GM19328 (cell line): ENCODE data around the gene SCAP.

Experiments used
- ATAC-seq: cut with Tn5 transposase; IDR thresholded peaks from one replicate; pipeline ENCODE4 v1.9.1; 2021; ENCODE audit warnings: mild to moderate bottlenecking, moderate library complexity; ENCODE audit not compliant: unreplicated experiment

The SCAP gene

DNA sequence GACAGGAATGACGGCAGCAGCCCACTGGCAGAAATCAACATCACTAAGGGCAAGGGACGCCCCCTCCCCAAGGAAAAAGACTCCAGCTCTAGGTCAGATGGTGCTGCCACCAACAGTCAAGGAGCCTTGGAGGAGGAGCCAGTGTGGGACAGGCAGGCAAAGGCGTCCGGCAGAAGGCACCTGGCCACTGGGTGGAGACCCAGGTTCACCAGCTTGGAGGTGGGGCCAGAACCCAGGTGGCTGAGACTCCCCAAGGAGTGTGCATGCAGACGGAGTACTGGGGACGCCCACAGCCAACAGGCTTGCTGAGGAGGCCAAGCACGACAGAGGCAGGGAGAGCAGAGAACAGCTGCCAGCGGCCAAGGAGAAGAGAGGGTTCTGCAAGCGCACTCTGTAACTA is 59.7 kb downstream of the SCAP start:
- ATAC-seq = no peak

DNA sequence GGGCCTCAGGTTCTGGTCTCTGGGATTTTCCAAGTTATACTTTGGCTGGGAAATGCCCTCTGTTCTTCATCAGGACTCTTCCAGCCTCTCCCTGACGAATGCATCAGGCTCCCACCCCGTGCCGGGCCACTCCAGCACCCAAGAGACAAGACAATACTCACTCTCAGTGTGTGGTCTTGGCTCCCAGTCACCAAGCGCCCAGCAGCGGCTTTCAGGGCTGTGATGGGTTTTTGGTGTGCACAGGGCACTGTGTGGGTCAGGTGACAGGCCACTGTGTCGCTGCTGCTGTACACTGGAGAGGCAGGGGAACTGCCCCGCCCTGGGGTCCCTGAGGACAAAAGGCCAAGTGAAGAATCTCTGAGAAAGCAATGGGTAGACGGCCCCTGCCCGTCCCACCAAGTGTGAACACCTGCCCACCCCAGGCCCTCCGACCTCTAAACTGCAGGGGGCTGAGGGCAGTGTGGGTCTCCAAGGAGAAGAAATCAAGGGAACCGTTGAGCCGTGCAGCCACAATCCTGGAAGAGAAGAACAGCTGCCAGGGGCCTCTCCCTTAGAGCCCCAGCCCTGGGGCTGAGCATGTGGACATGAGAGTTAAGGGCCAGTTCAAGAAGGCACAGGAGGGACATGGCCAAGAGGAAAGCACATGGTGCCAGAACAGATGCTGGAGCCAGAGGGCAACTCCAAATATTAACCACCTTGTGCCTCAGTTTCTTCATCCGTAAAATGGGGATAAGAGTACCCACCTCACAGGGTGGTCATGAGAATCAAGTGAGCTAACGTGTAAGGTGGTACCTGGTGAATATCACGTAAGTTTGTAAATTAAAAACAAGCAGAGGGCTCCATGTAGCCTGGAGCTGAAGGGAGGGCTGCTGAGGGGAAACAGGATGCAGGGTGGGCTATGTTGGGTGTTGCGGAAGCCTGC is 60.8 kb downstream of the SCAP start:
- ATAC-seq = no peak

DNA sequence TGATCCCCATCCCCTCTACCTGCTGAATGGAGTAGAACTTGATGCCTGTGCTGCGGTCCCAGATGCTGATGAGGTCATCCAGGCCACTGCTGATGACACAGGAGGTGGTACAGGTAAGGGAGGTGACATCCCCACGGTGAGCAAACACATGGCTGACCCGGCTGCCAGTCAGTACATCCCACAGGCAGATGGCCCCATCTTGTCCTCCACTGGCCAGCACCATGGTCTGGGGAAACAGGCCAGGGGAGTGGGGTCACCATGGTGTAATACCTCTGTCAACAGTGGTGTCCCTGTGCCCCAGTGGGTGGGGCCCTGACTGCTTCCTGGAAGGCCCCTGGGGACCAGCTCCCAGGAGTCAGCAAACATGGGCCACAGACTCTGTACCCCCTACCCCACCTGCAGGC is 61.6 kb downstream of the SCAP start:
- no peak for ATAC-seq

DNA sequence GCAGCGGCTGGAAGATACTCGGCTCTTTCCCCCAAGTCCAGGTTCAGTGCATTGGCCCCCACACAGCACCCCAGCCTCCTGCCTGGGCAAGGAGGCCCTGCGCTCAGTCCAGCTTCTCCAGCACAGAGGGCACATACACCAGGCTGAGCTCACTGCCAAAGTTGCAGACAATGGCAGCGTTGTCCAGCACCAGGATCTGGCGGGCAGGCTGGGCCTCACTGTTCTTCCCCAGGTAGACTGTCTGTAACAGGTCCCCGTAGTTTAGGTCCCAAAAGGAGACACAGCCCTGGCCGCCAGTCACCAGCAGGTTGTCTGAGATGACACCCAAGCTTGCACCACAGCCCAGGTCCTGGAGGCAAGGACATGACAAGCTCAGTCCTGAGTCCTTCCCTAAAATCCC is 62.0 kb downstream of the SCAP start:
- ATAC-seq = no peak

DNA sequence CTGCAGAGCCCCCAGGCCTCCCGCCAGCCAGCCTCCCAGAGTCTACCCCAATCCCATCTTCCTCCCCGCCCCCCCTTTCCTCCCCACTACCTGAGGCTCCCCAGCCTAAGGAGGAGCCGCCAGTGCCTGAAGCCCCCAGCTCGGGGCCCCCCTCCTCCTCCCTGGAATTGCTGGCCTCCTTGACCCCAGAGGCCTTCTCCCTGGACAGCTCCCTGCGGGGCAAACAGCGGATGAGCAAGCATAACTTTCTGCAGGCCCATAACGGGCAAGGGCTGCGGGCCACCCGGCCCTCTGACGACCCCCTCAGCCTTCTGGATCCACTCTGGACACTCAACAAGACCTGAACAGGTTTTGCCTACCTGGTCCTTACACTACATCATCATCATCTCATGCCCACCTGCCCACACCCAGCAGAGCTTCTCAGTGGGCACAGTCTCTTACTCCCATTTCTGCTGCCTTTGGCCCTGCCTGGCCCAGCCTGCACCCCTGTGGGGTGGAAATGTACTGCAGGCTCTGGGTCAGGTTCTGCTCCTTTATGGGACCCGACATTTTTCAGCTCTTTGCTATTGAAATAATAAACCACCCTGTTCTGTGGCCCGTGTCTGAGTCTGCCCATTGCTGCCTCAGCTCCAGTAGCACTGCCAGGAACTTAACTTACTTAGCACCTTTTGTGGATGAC is 62.8 kb downstream of the SCAP start:
- ATAC-seq = no peak

DNA sequence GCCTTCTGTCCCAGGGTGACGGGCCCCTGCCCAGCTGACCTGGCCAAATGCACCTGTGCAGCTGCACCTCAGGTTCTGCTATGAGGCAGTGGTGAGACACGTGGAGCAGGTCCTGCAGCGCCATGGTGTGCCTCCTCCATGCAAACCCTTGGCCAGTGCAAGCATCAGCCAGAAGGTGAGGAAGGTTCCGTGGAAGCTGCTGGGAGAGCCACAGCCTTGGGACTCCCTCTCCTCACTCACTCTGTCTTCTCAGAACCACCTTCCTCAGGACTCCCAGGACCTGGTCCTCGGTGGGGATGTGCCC is 63.3 kb downstream of the SCAP start:
- ATAC-seq = no peak

DNA sequence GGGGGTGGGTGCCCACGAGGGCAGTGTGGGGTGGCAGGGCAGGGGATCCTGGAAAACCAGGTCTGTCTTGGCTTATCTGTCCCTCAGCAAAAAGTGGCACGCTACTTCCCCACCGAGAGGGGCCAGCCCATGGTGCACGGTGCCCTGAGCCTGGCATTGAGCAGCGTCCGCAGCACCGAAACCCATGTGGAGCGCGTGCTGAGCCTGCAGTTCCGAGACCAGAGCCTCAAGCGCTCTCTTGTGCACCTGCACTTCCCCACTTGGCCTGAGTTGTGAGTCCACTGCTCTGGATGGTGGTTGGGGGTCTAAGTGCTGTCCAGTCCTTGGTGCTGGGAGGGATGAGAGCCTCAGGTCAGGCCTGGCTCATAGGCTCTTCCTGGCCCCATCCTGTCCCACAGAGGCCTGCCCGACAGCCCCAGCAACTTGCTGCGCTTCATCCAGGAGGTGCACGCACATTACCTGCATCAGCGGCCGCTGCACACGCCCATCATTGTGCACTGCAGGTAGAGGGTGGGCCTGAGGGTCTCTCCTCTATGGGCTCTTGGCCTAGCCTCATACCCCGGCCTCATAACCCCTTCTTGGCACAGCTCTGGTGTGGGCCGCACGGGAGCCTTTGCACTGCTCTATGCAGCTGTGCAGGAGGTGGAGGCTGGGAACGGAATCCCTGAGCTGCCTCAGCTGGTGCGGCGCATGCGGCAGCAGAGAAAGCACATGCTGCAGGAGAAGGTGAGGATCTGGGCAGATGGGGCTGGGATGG is 63.9 kb downstream of the SCAP start:
- no peak for ATAC-seq

DNA sequence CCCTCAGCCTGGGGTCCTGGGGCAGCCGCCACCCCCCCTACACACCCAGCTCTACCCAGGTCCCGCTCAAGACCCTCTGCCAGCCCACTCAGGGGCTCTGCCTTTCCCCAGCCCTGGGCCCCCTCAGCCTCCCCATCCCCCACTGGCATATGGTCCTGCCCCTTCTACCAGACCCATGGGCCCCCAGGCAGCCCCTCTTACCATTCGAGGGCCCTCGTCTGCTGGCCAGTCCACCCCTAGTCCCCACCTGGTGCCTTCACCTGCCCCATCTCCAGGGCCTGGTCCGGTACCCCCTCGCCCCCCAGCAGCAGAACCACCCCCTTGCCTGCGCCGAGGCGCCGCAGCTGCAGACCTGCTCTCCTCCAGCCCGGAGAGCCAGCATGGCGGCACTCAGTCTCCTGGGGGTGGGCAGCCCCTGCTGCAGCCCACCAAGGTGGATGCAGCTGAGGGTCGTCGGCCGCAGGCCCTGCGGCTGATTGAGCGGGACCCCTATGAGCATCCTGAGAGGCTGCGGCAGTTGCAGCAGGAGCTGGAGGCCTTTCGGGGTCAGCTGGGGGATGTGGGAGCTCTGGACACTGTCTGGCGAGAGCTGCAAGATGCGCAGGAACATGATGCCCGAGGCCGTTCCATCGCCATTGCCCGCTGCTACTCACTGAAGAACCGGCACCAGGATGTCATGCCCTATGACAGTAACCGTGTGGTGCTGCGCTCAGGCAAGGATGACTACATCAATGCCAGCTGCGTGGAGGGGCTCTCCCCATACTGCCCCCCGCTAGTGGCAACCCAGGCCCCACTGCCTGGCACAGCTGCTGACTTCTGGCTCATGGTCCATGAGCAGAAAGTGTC is 64.7 kb downstream of the SCAP start:
- ATAC-seq = no peak

DNA sequence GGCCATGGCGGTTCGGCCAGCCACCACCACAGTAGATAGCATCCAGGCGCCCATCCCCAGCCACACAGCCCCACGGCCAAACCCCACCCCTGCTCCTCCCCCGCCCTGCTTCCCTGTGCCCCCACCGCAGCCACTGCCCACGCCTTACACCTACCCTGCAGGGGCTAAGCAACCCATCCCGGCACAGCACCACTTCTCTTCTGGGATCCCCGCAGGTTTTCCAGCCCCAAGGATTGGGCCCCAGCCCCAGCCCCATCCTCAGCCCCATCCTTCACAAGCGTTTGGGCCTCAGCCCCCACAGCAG is 65.4 kb downstream of the SCAP start:
- ATAC-seq = no peak

DNA sequence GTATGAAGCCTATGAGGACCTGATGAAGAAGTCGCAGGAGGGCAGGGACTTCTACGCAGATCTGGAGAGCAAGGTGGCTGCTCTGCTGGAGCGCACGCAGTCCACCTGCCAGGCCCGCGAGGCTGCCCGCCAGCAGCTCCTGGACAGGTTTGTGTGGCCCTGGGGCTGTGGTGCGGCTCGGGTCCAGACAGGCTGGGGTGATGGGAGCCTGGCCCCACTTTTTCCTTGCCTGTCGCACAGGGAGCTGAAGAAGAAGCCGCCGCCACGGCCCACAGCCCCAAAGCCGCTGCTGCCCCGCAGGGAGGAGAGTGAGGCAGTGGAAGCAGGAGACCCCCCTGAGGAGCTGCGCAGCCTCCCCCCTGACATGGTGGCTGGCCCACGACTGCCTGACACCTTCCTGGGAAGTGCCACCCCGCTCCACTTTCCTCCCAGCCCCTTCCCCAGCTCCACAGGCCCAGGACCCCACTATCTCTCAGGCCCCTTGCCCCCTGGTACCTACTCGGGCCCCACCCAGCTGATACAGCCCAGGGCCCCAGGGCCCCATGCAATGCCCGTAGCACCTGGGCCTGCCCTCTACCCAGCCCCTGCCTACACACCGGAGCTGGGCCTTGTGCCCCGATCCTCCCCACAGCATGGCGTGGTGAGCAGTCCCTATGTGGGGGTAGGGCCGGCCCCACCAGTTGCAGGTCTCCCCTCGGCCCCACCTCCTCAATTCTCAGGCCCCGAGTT is 65.9 kb downstream of the SCAP start:
- no peak for ATAC-seq

DNA sequence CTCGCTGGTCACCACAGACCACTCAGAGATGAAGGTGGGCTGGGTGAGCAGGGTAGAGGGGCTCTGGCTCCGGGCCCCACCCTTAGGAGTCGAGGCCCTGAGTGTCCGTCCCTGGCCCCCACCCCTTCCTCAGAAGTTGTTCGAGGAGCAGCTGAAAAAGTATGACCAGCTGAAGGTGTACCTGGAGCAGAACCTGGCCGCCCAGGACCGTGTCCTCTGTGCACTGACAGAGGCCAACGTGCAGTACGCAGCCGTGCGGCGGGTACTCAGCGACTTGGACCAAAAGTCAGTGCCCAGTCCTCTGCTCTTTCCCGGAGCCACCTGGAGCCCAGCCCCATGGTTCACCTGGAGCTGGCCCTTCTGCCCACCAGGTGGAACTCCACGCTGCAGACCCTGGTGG is 66.5 kb downstream of the SCAP start:
- no peak for ATAC-seq

DNA sequence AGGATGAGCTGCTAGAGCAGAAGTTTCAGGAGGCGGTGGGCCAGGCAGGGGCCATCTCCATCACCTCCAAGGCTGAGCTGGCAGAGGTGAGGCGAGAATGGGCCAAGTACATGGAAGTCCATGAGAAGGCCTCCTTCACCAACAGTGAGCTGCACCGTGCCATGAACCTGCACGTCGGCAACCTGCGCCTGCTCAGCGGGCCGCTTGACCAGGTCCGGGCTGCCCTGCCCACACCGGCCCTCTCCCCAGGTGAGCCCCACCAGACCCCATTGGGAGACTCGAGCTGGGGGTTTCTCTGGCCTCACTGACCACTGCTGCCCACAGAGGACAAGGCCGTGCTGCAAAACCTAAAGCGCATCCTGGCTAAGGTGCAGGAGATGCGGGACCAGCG is 66.9 kb downstream of the SCAP start:
- ATAC-seq = no peak

DNA sequence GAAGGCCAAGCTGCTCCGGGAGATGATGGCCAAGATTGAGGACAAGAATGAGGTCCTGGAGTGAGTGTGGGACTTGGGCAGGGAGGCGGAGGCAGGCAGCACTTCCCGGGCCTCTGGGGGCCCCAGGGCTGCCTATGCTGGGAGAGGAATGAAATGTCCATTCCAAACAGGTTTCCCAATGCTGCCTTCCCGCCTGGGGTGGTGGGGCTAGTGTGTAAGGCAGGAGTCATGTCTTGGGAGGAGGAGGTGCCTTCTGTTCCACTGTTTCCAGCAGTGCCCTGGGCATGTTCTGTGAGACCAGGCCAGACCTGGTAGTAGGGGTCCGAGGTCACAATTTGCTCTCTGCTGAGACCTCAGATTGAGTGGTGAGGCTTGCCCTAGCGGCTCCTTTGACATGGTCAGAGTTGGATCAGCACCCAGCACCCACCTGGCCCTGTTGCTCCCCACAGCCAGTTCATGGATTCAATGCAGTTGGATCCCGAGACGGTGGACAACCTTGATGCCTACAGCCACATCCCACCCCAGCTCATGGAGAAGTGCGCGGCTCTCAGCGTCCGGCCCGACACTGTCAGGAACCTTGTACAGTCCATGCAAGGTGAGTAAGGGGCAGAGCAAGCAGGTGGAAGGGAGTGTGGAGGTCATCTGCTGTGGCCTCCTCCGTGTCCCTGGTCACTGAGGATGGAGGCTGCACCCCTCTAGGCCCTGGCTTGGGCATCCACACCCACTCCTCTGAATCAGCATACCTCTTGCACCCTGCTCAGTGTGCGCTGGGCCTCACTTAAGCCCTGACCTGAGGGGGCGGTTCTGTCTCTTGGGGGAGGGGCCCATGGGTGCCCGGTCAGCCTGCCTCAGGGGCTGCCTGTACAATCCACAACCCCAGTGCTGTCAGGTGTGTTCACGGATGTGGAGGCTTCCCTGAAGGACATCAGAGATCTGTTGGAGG is 67.6 kb downstream of the SCAP start:
- no peak for ATAC-seq

DNA sequence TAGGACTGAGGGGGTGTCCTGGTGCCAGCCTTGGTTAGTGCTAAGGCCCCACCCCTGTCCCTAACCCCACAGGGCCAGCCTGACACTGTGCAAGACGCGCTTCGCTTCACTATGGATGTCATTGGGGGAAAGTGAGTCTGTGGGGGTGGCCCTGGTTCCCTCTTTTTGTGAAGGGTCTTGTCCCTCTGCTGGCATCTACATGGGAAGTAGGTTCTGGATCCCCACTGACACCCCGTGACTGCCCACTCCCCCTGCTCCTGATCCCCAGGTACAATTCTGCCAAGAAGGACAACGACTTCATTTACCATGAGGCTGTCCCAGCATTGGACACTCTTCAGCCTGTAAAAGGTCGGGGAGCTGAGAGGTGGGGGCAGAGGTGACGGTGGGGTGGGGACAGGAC is 68.5 kb downstream of the SCAP start:
- ATAC-seq = no peak

DNA sequence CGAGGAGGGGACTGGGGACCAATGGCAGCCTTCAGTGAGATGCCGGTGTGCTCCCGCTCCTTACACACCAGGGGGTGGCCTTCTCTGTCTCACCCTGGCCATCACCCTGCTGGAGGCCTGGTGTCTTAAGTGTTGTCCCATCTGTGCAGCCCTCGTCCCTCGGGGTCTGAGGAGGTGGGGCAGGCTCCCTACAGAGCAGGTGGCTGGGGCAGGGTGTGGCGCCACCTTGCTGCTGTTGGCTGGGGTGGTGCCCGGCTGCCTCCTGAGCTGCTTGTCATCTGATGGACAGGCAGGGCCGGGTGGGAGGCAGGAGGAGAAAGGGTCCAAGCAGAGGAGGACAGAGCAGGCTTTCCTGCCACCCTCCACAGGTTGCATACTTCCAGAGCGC is 69.0 kb downstream of the SCAP start:
- ATAC-seq = no peak

DNA sequence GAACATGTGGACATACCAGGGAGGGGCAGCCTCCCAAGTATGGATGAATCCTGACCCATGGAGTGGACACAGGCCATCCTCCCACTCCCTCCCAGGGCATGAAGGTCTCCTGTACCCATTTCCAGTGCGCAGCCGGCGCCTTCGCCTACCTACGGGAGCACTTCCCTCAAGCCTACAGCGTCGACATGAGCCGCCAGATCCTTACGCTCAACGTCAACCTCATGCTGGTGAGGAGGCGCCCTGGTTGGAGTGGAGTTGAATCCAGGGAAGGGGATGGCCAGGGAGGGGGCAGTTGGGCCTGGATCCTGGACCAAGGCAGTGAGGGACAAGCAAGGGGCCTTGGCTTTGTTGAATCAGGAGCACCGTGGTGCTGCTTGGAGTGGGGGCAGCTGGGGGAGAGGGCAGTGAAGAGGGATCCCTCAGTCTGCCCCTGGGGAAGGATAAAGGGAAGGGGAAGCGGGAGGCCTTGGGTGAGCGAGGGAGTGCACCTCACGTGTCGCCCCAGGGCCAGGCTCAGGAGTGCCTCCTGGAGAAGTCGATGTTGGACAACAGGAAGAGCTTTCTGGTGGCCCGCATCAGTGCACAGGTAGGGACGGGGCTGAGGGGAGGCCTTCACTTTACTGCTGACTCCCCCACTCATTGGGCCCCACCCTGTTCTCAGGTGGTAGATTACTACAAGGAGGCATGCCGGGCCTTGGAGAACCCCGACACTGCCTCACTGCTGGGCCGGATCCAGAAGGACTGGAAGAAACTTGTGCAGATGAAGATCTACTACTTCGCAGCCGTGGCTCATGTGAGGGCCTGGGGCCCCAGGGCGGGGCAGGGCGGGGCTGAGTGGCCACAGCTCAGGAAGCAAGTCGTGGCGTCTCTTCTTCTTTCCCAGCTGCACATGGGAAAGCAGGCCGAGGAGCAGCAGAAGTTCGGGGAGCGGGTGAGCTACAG is 69.7 kb downstream of the SCAP start:
- ATAC-seq = no peak

DNA sequence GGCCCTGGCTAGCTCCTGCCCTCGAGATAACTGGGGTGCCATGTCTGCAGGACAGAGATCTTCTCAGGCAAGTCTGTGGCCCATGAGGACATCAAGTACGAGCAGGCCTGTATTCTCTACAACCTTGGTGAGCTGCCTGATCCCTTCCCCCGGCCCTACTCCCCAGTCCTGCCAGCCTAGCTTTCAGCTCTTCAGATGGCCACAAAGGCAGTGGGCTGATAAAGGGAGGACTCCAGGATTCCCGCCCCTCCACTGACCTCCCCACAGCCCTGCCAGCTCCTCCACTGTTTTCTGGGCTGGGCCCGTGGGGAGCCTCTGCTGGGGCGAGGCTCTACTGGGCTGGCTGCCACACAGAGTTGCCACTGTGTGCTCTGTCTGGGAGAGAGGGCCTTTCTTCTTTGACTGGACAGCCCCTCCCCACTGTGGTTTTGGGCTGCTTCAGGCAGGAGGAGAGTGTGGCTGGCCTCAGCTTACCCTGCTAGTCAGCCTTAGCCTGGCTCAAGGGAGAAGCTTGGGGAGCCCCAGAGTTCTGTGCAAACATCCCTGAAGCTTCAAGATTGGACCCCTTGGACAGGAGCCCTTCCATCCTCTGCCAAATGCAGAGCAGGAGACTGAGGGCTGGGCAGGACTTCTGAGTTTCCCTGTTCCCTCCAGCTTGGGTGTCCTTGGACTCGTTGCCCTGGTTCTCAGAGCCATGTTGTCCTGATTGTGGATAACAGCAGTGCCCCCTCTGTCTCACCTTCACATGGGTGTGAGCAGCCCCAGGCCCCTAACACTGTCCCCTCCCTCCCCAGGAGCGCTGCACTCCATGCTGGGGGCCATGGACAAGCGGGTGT is 70.6 kb downstream of the SCAP start:
- no peak for ATAC-seq
